Activated CD4-positive, CD25-positive, alpha-beta regulatory T cell (primary cell): ENCODE data around the gene SPC24.

ENCODE experiments used
- DNase-seq, 4 experiments: peaks; one replicate each; lab custom pipeline; 2025; lab: John Stamatoyannopoulos, UW

Gene SPC24, protein sequence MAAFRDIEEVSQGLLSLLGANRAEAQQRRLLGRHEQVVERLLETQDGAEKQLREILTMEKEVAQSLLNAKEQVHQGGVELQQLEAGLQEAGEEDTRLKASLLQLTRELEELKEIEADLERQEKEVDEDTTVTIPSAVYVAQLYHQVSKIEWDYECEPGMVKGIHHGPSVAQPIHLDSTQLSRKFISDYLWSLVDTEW

DNA sequence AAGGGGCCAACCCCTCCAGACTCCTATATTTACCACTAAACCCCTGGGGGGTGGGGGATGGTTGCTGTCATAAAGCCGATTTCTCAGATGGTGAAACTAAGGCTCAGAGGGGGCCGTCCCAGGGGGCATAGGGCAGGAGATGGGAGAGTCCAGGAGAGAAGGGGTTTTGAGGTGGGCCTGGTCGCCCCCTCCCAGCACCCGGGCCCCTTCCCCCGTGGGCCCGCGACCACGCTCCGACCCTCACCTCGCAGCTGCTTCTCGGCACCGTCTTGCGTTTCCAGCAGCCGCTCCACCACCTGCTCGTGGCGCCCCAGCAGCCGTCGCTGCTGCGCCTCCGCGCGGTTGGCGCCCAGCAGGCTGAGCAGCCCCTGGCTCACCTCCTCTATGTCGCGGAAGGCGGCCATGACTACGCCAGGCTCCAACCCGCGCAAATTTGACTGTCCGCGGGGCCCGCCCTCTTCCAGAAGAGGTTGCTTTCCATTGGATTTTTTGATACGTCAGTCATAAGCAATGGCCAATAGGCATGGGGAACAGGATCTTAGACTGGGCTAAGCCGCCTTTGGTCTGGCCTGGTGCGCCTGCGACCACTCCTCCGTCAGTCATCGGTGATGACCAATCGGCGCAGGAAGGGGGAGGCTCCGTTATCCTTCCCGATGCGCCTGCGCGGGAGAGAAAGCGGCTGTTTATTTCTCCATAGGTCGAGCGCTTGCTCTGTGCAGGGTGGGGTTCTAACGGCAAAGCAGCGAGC is at the start of gene SPC24:
Gene SPC24, minus strand, starts transcription at position 410 of the 748 bp plus-strand sequence. Its CDS starts 6 bp downstream, at position 404.
- peak; percentile 62 to 80 (median 78) for DNase-seq

DNA sequence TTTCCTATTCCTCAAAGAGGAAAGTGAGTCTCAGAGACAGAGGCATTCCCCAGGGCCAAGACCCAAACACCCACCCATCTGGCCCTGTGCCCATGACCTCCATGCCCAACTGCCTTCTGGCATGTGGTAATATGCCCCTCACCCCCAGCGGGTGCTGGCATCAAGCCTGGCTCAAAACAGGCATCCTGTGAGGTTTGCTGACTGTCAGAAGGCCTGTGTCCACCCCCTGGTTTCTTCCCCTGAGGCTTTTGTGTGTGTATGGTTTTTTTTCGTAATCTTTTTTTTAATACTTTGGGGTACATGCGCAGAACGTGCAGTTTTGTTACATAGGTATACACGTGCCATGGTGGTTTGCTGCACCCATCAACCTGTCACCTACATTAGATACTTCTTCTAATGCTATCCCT is 49.4 kb upstream of the SPC24 start:
- no peak for DNase-seq

DNA sequence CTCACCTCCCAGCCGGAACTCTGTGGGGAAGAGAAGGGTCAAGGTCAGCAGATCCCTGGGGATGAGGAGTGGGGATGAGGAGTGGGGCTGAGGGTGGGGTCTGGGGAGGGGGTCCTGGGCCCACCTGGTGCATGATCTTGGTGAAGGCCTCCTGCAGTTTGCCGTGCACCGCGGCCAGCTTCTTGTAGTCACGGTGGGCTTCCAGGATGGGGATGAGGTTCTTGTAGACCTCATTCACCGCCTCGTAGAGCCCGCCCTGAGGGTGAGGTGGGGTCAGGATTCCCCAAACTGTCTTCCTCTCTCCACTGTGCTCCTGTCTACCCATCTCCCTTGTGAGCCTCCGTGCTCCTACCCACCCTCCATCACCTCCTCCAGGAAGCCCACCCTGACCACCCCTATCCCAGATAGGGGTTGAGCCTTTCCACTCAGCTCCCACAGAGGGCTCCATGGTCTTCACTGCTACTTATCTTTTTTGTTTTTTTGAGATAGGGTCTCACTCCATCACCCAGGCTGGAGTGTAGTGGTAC is 48.6 kb upstream of the SPC24 start:
- no peak for DNase-seq

DNA sequence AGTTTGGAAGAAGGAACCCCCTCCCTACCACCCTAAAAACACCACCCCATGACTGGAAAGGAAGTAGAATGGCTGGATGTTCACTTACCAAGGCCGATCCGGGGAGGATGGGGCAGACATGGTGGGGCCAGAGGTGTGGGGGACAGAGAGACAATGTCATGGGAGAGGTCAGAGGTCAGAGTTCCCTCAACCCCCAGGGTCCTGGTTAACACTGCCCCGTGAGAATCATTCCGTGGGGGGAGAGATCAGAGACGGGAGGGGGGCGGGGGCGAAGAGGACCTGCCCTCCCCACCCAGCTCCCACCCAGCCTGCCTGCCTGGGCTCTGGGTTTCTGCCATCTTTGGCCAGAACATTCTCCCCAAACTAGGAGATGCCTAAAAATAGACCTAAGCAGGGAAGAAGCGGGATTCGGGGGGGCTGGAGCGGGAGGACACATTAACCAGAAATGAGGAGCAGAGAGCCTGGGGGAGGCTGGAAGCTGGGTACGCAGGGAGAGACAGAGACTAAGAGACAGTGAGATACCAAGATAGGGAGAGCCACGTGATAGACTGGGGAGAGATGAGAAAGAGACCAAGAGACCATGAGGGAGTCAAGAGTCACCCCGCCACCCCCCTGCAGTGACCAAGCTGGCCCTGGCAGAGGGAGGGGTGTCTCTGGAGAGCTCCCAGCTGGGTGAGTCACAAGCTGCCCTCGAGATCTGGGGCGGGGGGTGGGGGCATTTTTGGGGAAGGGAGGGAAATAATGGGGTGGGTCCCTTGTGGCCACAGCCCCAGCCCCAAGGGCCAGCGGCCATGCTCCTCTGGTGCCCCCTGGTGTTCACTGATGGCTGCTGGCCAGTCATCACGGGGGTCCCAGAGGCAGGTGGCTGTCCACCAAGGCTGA is 47.9 kb upstream of the SPC24 start:
- DNase-seq: peak in 3 of 4 experiments; percentile 8 to 21 (median 16)

DNA sequence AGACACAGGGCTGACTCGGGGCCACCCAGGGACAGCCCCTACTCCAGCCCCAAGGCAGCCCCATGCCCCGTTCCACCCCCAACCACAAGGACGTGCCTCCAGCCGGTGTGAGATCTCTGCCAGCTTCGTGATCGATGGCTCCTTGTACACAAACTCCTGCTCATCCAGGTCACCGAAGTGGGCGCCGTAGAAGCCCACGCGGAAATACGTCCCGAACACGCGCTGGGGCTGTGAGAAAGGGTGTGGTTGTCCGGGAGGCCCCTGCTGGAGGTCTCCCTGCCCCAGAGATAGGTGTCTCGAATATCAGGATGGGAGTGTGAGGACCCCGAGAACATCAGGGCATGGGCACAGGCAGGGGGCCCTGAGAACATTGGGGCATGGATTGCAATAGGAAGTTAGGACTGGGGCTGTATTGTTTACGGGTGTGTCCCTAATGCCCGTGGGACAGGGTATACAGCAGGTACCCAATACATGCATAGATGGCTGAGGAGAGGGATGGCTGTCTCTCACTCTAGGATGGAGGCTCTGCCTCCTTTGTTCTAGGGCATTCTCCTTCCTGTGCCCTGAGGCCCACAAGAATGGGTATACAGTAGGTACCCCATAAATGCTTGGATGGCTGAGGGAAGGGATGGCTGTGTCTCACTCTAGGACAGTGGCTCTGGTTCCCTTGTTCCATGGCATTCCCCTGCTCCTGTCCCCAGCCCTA is 47.1 kb upstream of the SPC24 start:
- no peak for DNase-seq

DNA sequence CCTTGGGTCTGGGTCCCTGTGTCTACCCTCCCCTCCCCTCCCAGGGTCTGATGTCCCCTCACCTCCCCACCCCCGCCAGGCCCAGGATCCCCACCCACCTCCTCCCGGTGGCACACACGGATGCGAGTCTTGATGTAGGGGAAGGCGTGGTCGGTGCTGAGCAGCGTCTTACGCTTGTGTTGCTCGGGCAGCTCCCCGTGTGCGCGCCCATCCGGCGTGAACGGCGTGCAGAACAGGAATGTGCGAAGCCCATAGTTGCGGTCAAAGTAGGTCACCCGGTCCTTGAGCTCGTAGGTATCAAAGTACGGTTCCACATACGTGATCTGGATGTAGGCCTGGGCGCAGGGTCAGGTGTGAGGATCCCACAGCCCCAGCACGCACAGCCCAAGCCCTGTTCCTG is 46.2 kb upstream of the SPC24 start:
- no peak for DNase-seq

DNA sequence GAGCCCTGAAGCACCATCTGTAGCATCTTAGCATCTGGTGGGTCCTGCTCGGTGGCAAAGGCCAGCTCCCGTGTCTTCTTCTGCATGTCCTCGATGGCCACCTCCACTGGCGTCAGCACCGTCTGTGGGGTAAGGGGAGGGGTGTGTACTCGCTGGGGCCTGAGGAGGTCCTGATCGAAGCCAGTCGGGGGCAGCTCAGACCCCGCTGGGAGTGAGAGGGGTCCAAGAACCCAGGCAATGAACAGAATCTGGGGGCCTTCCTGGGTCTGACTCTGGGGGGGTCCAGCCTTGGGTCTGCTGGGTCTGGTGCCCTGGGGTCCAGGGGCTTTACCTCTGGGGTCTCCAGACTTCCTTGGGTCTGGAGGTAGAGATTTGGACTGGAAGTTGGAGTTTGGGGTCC is 45.3 kb upstream of the SPC24 start:
- no peak for DNase-seq

DNA sequence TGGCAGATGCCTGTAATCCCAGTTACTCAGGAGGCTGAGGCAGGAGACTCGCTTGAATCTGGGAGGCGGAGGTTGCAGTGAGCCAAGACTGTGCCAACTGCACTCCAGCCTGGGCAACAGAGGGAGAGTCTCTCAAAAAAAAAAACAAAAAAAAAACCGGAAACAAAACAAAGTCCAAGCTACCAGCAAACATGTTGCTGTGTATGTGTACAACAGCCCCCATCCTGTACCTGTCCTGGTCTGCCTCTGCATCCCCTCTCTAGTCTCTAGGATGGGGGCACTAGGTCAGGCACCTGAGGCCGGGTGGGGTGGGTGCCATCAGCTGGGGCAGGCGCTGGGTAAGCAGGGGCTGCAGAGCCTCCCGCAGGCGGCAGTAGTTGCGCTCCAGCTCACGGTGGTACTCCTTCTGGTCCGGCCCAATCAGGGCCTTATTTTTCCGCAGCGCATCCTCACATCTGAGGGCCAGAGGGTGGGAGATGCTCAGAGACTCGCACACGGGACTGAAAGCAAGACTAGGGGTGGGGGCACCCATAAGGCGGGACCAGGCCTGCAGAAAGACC is 44.5 kb upstream of the SPC24 start:
- DNase-seq: no peak

DNA sequence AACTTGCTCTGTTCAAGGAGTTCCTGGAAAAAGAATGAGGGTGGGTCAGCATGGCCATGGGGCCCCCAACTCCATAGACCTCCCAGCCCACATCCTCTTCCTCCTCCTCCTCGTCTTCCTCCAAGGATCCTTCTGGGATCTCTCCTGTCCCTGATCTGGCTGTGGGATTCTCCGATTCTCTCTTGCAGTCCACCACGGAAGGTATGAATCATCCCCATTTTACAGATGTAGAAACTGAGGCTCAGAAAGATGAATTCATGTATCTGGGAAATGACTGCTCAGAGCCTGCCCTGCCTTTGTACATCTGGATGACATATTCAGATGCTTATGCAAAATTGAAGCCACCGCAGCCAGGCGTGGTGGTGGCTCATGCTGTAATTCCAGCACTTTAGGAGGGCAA is 43.9 kb upstream of the SPC24 start:
- no peak for DNase-seq

DNA sequence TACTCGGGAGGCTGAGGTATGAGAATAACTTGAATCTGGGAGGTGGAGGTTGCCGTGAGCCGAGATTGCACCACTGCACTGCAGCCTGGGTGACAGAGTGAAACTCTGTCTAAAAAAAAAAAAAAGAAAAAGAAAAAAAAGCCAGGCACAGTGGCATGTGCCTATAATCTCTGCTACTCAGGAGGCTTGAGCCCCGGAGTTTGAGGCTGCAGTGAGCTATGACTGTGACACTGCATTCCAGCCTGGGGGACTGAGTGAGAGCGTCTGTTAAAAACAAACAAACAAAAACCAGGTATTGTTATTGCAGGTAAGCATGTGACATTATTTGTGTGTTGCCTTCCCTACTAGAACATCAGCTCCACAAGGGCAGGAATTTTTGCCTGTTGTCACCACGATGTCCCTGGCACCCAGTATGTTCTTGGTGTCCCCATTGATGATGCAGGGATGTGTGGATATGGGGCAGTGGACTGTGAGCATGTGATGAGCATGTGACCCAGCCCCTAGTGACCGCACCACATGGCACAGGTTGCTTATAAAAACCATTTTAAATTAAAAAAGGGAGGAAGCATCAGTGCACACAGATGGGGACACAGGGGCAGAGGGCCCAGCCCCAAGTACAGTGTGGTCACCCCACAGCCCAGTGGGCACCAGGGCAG is 43.3 kb upstream of the SPC24 start:
- DNase-seq: no peak

DNA sequence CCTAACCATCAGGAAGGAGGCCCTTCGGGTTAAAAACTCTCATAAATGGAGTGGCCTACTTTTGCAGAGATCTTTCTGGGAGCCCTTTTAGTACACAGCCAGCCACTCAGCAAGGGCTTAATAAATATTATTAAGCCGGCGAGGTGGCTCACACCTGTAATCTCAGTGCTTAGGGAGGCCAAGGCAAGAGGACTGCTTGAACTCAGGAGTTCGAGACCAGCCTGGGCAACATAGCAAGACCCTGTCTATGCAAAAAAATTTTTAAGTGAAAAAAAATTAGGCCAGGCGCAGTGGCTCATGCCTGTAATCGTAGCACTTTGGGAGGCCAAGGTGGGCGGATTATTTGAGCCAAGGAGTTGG is 42.6 kb upstream of the SPC24 start:
- DNase-seq: no peak

DNA sequence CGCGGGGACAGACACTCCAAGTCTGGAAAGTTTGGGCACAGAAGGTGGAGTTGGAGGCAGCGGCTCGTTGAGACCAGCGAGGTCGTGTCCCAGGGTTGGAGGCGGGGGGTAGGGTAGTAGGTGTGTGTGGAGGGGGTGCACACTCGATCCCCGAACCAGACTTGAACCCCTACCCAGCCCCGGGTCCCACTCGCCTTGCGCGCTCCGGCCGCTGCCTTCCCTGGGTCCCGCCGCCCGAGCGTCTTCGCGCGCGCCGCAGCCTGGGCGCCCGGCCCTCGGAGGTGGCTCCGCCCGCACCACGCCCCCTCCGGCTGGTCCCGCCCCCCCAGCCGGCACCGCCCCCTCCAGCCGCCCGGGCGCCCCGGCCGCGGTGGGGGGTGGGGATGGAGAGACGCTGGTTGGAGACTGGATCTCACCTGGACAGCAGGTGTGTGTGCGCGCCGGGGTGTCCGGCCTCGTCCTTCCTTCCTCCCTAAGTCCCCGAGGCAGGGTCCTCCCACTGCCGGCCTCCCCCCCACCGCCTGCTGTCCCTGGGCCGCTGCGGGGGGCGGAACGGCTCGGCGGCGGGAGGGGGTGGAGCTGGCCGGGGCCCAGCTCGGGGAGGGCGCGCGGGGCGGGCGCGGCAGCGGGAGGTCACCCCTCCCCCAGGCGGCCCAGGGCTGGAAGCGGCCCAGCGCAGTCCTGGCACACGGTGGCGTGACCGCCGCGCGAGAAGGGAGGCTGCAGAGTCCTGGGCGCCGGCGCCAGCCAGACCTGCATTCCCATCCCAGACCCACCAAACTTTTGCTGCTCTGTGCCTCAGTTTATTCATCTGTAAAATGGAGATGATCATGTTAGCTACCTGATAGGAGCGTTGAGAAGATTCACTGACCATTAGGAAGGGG is 42.0 kb upstream of the SPC24 start, which contains the start of gene KANK2:
Gene KANK2, minus strand, starts transcription at position 255 of the 884 bp plus-strand sequence. CDS start 3,034 bp downstream, outside the sequence.
- peak; percentile 52 to 62 (median 56) for DNase-seq

DNA sequence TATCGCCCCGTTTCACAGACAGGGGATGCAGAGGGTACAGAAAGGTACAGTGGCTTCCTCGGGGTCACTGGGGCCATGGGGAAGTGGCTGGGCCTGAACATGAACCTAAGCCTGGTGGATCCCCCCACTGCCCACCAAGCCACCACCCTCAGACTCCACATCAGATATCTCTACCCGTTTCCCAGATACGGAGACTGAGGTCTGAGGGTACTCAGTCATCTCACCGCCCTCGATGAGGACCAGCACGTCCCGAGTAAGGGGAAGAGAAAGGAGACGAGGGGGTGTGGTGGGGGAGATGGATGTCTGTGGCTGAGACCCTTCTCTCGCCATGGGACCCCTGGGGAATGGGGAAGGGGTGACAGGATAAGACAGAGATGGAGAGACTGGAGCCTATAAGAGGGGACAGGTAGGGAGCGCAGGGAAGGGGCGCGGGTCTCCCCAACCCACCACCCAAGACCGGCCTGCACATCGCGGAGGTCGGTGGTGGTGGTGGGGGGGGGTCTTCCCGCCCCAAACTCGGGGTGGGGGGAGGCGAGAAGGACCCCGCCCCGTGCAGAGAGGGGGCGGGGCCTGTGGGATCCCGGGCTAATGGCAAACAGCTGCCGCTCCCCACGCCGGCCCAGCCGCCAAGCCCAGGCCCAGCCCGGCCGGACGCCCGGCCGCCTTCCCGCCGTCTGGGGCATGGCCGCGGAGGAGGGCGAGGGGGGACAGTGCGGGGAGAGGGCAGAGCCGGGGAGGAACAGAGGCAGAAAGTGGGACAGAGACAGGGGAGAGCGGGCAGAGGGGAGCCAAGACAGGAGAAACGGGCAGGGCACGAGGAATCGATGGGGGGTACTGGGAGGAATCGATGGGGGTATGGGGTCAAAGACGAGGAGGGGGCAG is 41.1 kb upstream of the SPC24 start:
- DNase-seq: no peak

DNA sequence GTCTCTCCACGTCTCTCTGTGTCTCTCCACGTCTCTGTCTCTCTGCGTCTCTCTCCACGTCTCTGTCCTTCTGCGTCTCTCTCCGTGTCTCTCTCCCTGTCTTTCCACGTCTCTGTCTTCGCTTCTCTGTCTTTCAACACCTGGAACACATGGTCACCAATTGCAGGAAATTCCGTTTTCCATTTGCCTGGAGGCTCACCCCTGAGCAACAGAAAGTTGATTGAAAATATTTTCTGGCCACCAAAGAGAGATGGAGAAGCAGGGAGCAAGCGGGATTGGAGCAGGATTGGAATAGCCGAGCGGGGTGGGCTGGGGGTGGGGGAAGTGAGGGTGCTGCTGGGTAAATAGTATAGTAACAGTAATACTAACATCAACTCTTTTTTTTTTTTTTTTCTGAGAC is 40.1 kb upstream of the SPC24 start:
- no peak for DNase-seq

DNA sequence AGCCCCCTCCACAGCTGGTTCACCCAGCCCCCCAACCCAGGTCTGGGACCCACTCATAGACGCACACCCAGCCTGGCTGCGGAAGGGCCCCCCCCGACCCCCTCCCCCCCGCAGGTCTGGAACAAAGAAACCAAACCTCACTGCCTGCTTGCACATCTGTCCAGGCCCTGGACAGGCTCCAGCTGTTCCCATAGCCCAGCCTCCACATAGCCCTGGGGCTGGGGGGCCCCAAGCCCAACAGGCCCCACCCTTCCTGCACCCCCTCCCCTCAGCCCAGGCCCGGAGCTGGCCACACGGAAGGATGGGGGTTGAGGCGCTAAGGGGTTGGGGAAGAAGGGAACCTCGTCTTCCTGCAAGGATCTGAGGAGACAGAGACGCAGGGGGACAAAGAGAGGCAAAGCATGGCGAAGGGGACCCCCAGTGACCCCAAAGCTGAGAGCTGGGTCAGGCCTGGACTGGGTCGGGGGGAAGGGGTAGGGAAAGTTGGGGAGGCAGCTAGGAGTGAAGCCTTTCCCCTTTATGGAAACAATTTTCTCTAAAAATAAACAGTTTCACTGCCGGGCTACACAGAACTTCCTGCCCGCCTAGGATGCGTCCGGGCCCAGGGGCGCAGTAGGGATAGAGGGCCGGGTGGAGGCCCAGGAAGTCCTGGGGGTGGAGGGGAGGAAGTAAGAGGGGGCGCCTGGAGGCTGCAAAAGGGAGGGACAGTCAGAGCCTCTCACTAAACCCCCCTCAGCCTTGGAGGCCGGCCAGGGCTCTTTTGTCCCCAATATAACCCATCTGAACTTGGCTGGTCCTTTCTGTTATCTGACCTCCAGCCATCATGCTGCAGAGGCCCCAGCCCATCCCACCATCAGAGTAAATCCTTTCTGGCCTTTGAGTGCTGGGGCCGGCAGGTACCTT is 39.3 kb upstream of the SPC24 start:
- DNase-seq: no peak

DNA sequence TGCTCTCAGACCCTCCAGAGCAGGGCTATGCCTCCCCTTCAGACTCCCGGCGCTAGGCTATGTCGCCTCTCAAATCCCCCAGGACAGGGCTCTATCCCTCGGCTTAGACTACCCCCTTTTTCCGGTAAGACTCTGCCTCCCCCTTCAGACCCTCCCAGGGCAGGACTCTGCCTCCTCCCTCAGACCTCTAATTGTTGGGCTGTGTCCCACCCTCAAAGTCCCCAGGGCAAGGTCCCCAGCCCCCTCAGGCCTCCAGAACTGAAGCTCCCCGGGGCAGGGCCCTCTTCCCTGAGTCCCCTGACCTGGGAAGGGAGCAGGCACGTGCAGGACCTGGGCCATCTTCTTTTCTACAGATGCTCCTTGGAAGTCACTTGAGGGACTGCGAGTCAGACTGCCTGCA is 38.6 kb upstream of the SPC24 start:
- no peak for DNase-seq

DNA sequence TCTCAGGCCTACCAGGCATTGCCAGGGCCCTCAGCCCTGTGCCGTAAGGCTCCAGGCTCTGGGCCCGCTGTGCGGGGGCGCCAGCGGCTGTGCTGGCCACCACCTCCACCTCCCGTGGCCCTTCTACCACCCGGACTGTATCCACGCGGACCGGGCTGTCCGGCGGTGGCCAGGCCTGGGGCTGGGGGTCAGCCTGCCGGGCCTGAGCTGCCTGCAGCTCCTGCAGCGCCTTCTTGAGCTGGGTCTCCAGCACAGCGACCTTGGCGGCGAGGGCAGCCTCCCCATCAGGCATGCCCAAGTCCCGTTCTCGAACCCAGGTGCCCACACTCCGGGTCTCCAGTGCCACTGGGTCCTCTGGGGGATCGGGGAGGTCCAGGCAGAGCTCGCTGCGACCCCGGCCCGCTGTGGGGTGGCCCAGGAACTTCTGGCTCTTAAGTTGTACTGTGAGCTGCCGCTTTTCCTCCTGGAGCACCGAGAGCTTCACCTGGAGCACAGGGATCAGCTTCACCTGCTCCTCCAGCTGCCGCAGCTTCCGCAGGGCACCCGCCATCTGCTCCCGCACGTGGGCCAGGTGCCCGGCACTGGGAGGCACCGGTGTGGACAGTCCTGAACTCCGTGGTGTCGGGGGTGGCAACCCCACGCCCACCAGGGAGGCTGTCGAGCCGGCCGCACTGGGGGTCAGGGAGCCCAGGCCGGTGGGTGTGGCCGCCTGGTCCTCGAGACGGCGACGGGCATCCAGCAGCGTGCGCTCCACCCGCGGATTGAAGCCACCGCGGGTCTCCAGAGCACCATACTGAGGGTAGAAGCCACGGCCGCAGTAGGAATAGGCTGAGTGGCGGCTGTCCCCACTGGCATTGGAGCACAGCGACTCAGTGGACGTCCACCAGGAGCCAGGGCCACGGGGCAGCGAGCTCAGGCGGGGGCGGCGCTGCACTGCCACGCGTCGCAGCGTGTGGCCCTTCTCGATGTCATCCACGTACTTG is 37.7 kb upstream of the SPC24 start:
- DNase-seq: no peak
